ENCODE measurements around the gene MS4A18.

- no peak for TF ChIP-seq CDX4 (CRISPR knock-in tag; IDR thresholded peaks at IDR 0.05; ENCODE audit: borderline replicate concordance)
- TF ChIP-seq NR1H2 (CRISPR knock-in tag; IDR thresholded peaks at IDR 0.05), result no peak
- no peak for TF ChIP-seq ZNF281 (CRISPR knock-in tag; IDR thresholded peaks at IDR 0.05)
- no peak for TF ChIP-seq CTCF (IDR thresholded peaks at IDR 0.05)
- TF ChIP-seq MXD4 (CRISPR knock-in tag; IDR thresholded peaks at IDR 0.05; ENCODE audit: borderline replicate concordance), result no peak
- no peak for TF ChIP-seq USF2 (CRISPR knock-in tag; IDR thresholded peaks at IDR 0.05)
Measured at GRCh38 chr11:60720460-60720859, 4.1 kb upstream of the MS4A18 start.
